Measurements from ENCODE around the gene EVA1C.
"Not testable (repeated sequence)": the region's sequence is repeated elsewhere in the genome, so short reads cannot be mapped to it uniquely, and the experiment has no call there.

EVA1C gene

GRCh38 chr21:32506411-32506965, 94.0 kb downstream of the EVA1C start:
- ATAC-seq, result not testable (repeated sequence)

GRCh38 chr21:32507342-32507919, 94.9 kb downstream of the EVA1C start:
- ATAC-seq, result no peak

- not testable (repeated sequence) for ATAC-seq
Observed at GRCh38 chr21:32508036-32508435, 95.5 kb downstream of the EVA1C start.

- ATAC-seq, result no peak
Observed at GRCh38 chr21:32508558-32508957, 96.1 kb downstream of the EVA1C start.

- not testable (repeated sequence) for ATAC-seq
Observed at GRCh38 chr21:32508975-32509374, 96.5 kb downstream of the EVA1C start.

GRCh38 chr21:32514275-32515055, 102.0 kb downstream of the EVA1C start:
- ATAC-seq, result no peak

- no peak for ATAC-seq
Observed at GRCh38 chr21:32515874-32516273, 103.4 kb downstream of the EVA1C start.

GRCh38 chr21:32516756-32517649, 104.5 kb downstream of the EVA1C start:
- ATAC-seq, result no peak

- ATAC-seq, result no peak
Observed at GRCh38 chr21:32519945-32520874, 107.7 kb downstream of the EVA1C start.

- no peak for ATAC-seq
Observed at GRCh38 chr21:32520875-32521735, 108.6 kb downstream of the EVA1C start.

- ATAC-seq, result no peak
Observed at GRCh38 chr21:32521736-32522355, 109.3 kb downstream of the EVA1C start.

GRCh38 chr21:32523463-32523862, 111.0 kb downstream of the EVA1C start:
- no peak for ATAC-seq

GRCh38 chr21:32523988-32524719, 111.6 kb downstream of the EVA1C start:
- ATAC-seq, result no peak

- no peak for ATAC-seq
Observed at GRCh38 chr21:32525282-32525681, 112.8 kb downstream of the EVA1C start.

GRCh38 chr21:32529679-32530078, 117.2 kb downstream of the EVA1C start:
- ATAC-seq, result no peak

- ATAC-seq, result not testable (repeated sequence)
Observed at GRCh38 chr21:32530809-32531208, 118.3 kb downstream of the EVA1C start.

- not testable (repeated sequence) for ATAC-seq
Observed at GRCh38 chr21:32531561-32531960, 119.1 kb downstream of the EVA1C start.

- no peak for ATAC-seq
Observed at GRCh38 chr21:32532636-32533035, 120.1 kb downstream of the EVA1C start.

- no peak for ATAC-seq
Observed at GRCh38 chr21:32533053-32533452, 120.5 kb downstream of the EVA1C start.

- ATAC-seq, result no peak
Observed at GRCh38 chr21:32533611-32534010, 121.1 kb downstream of the EVA1C start.
